Naive thymus-derived CD8-positive, alpha-beta T cell (primary cell): Measurements from ENCODE around the gene NDUFAF4. TPM values are rescaled to one million over a fixed set of nuclear protein-coding genes. Genes with fewer than 3 reads are reported as not detected.

Experiments
- ATAC-seq, 2 donors: fragments of 150-1000 bp; cut with Tn5 transposase in 1 of 2; sonication (Bioruptor Pico), chemical (Tn5 transposase) in 1 of 2; 1 replicate in 1 of 2; 2 replicates in 1 of 2; pipeline ENCODE4 v1.10.0; 2021; ENCODE audit warnings: mild to moderate bottlenecking in 2 of 2, moderate library complexity in 2 of 2
- POLR2A ChIA-PET: fragments of 350-600 bp; sonication (Branson Sonifier 250); formaldehyde crosslinking; loops from one replicate; lab custom pipeline; 2021; ENCODE audit warnings: antibody characterized with exemption; lab: Charles Lee
- DNase-seq, 10 donors: peaks; one replicate each; pipeline versions ENCODE4 v3.0.0 to v3.0.0-alpha.2; 2020 to 2022
- H3K27ac Mint-ChIP-seq, 10 donors: one replicate each; pipeline ENCODE4 v1.8.0; 2020 to 2022; ENCODE audit warnings: mild to moderate bottlenecking in 10 of 10, mixed read lengths in 10 of 10, moderate library complexity in 4 of 10, inconsistent platforms in 1 of 10
- H3K27me3 Mint-ChIP-seq, 5 donors: one replicate each; pipeline ENCODE4 v1.8.0; 2021 to 2022; ENCODE audit warnings: mixed read lengths in 5 of 5
- H3K36me3 Mint-ChIP-seq, 3 donors: one replicate each; pipeline ENCODE4 v1.8.0; 2020 to 2022; ENCODE audit warnings: mixed read lengths in 3 of 3, mild to moderate bottlenecking in 2 of 3, inconsistent platforms in 1 of 3
- H3K4me1 Mint-ChIP-seq, 4 donors: one replicate each; pipeline ENCODE4 v1.8.0; 2021 to 2022; ENCODE audit warnings: mixed read lengths in 4 of 4
- H3K4me3 Mint-ChIP-seq, 10 donors: one replicate each; pipeline ENCODE4 v1.8.0; 2020 to 2022; ENCODE audit warnings: mild to moderate bottlenecking in 10 of 10, mixed read lengths in 10 of 10, moderate library complexity in 6 of 10, inconsistent platforms in 1 of 10
- H3K9me3 Mint-ChIP-seq, 9 donors: one replicate each; pipeline ENCODE4 v1.8.0; 2020 to 2022; ENCODE audit warnings: mixed read lengths in 9 of 9, mild to moderate bottlenecking in 3 of 9, inconsistent platforms in 1 of 9, moderate library complexity in 1 of 9
- polyA plus RNA-seq, 3 donors: library from polyadenylated mRNA; unstranded; fragments of 300-500 nt; fragmentation: Illumina TruSeq; gene quantifications; one replicate each; pipeline ENCODE4 v1.2.3, GENCODE V29; 2021
- total RNA-seq, 8 experiments: library from RNA in 2 of 8; stranded (reverse) in 2 of 8; gene quantifications; one replicate each; pipeline ENCODE4 v1.2.3 and lab custom pipeline; 2021 to 2026

NDUFAF4 gene
- total and polyA plus RNA-seq, 5 experiments from 2014 or later = 19.6 to 95.2 (median 70.7) TPM

- Mint-ChIP-seq H3K9me3 (peaks cover 0 to 33% (median 0%) of the 10 kb centered on the region in 9 donors), H3K36me3 (peaks cover 0 to 6% (median 0%) of the 10 kb centered on the region in 3 donors), H3K4me3 (no peak overlapping the region), H3K4me1 (no peaks in the 10 kb centered on the region), H3K27ac (no peak overlapping the region), H3K27me3 (peaks cover 6 to 45% (median 20%) of the 10 kb centered on the region in 5 donors)
- POLR2A ChIA-PET = no interaction called here
- ATAC-seq (no peak), DNase-seq (no peak)
Measured at GRCh38 chr6:96856856-96857255, 40.8 kb downstream of the NDUFAF4 start.

- Mint-ChIP-seq H3K9me3 (peaks cover 0 to 13% (median 0%) of the 10 kb centered on the region in 9 donors), H3K27ac (no peak overlapping the region), H3K4me1 (no peaks in the 10 kb centered on the region), H3K36me3 (no peaks in the 10 kb centered on the region), H3K27me3 (peaks cover 2 to 25% (median 10%) of the 10 kb centered on the region in 5 donors), H3K4me3 (no peak overlapping the region)
- no peak for DNase-seq
- ATAC-seq = no peak
- POLR2A ChIA-PET = no interaction called here
Measured at GRCh38 chr6:96853083-96853482, 44.6 kb downstream of the NDUFAF4 start.

GRCh38 chr6:96852605-96853004 lies 45.1 kb downstream of the NDUFAF4 start:
- Mint-ChIP-seq H3K9me3 (peaks cover 0 to 18% (median 2%) of the 10 kb centered on the region in 9 donors), H3K4me1 (no peaks in the 10 kb centered on the region), H3K27ac (no peak overlapping the region), H3K4me3 (no peak overlapping the region), H3K27me3 (peaks cover 3 to 21% (median 7%) of the 10 kb centered on the region in 5 donors), H3K36me3 (no peaks in the 10 kb centered on the region)
- DNase-seq = no peak
- POLR2A ChIA-PET = no interaction called here
- ATAC-seq = no peak

- H3K27ac Mint-ChIP-seq = no peak overlapping the region
- DNase-seq (no peak), ATAC-seq (no peak)
- H3K36me3 Mint-ChIP-seq = peaks cover 0 to 3% (median 0%) of the 10 kb centered on the region in 3 donors
- no peak overlapping the region for H3K4me3 Mint-ChIP-seq
- H3K9me3 Mint-ChIP-seq = peaks cover 0 to 25% (median 4%) of the 10 kb centered on the region in 9 donors
- POLR2A ChIA-PET = no interaction called here
- peaks cover 3 to 19% (median 5%) of the 10 kb centered on the region in 5 donors for H3K27me3 Mint-ChIP-seq
- no peaks in the 10 kb centered on the region for H3K4me1 Mint-ChIP-seq
Measured at GRCh38 chr6:96851858-96852257, 45.8 kb downstream of the NDUFAF4 start.

GRCh38 chr6:96849615-96850014 lies 48.1 kb downstream of the NDUFAF4 start:
- Mint-ChIP-seq H3K36me3 (peaks cover 0 to 23% (median 4%) of the 10 kb centered on the region in 3 donors), H3K4me1 (no peaks in the 10 kb centered on the region), H3K27me3 (peaks cover 6 to 27% (median 12%) of the 10 kb centered on the region in 5 donors), H3K9me3 (peaks cover 0 to 48% (median 14%) of the 10 kb centered on the region in 9 donors), H3K27ac (no peak overlapping the region), H3K4me3 (no peak overlapping the region)
- DNase-seq (no peak), ATAC-seq (no peak)
- POLR2A ChIA-PET = no interaction called here

- H3K4me3 Mint-ChIP-seq = no peak overlapping the region
- POLR2A ChIA-PET = no interaction called here
- no peaks in the 10 kb centered on the region for H3K4me1 Mint-ChIP-seq
- ATAC-seq (no peak), DNase-seq (no peak)
- peaks cover 0 to 45% (median 18%) of the 10 kb centered on the region in 9 donors for H3K9me3 Mint-ChIP-seq
- H3K27me3 Mint-ChIP-seq = peaks cover 13 to 56% (median 19%) of the 10 kb centered on the region in 5 donors
- no peak overlapping the region for H3K27ac Mint-ChIP-seq
- H3K36me3 Mint-ChIP-seq = peaks cover 0 to 28% (median 8%) of the 10 kb centered on the region in 3 donors
Measured at GRCh38 chr6:96844530-96844929, 53.2 kb downstream of the NDUFAF4 start.

- peaks cover 17 to 76% (median 27%) of the 10 kb centered on the region in 5 donors for H3K27me3 Mint-ChIP-seq
- H3K4me1 Mint-ChIP-seq = peaks cover 8 to 20% (median 14%) of the 10 kb centered on the region in 4 donors
- no peak overlapping the region for H3K27ac Mint-ChIP-seq
- peaks cover 0 to 23% (median 12%) of the 10 kb centered on the region in 9 donors for H3K9me3 Mint-ChIP-seq
- POLR2A ChIA-PET = interaction anchor here (0.6 kb wide), 1 partner anchor 638 kb away, joined by 4 read pairs; no protein-coding TSS in a partner anchor
- no peak for DNase-seq
- no peak for ATAC-seq
- peaks cover 0 to 20% (median 8%) of the 10 kb centered on the region in 3 donors for H3K36me3 Mint-ChIP-seq
- H3K4me3 Mint-ChIP-seq = no peak overlapping the region
Measured at GRCh38 chr6:96841345-96841744, 56.3 kb downstream of the NDUFAF4 start.

Other genes starting within 250 kb of the NDUFAF4 start
- under 1 TPM; 0.11 to 0.18 TPM for gene GPR63, start 60.4 kb downstream of the NDUFAF4 start, total RNA-seq
- gene GPR63, start 60.4 kb downstream of the NDUFAF4 start, polyA plus RNA-seq = under 1 TPM in 2 of 3 donors, not detected in 1; 0.04 to 0.10 TPM
- gene KLHL32, start 26.8 kb upstream of the NDUFAF4 start, total RNA-seq = 1 to 10 TPM; 3.9 to 4.8 TPM
- gene KLHL32, start 26.8 kb upstream of the NDUFAF4 start, polyA plus RNA-seq = 1 to 10 TPM; 1.0 to 2.5 (median 1.7) TPM